ENCODE measurements around the gene COQ10A.
A peak's percentile ranks its signal among the peaks of the same experiment; 100 is the strongest.

Gene COQ10A

DNA sequence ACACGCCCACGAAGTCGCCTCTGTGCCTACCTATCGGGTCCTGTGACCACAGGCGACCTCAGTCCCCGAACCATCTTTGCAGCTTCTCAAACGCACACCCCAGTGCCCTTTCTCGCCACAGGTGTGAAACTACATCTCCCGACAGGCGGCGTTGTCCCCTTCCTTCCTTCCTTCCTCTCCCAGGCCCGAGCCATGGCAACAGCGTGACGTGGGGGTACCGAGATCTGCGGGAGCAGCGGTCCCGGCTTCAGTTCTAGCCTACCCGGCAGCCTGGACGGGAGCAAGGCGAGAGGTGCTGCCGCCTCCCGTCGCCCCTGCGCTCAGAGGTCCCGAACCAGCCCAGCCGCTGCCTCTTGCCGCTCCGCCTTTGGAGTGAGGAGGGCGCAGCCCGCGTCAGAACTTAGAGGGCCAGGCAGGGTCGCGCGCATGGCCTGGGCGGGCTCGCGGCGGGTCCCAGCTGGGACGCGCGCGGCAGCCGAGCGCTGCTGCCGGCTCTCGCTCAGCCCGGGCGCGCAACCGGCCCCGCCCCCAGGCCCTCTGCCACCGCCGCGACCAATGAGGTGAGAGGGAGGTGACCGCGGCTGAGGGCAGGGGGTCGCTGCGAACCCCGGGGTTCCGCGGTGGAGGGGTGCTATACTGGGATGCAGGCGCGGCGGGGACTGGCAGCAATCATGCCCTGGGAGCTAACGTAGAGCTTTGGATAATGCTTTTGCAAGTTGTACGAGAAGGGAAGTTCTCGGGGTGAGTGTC is at the start of gene COQ10A:
Gene COQ10A (plus strand): TSS at position 250 of the 750 bp plus-strand sequence. CDS start 177 bp downstream, at position 427.
- peak within 1 kb of the TSS; percentile 85 to 98 (median 94) for H3K4me2 ChIP-seq
- peaks cover 23 to 39% (median 32%) of the 10 kb centered on the region in 11 experiments for H3K36me3 ChIP-seq
- peak within 1 kb of the TSS; percentile 64 to 79 (median 69) for H3K4me3 ChIP-seq
- peak within 1 kb of the TSS; percentile 77 to 88 (median 83) for H3K9ac ChIP-seq
- H3K27ac ChIP-seq, result peak within 1 kb of the TSS; percentile 30 to 84 (median 81); a peak in 20 of 22 replicates
- TF ChIP-seq Cebpa-rat (IDR thresholded peaks at IDR 0.05), result no peak
- no peaks in the 10 kb centered on the region for H3K27me3 ChIP-seq
- peaks cover 14 to 23% (median 19%) of the 10 kb centered on the region in 10 experiments; a peak in 19 of 20 replicates for H3K4me1 ChIP-seq
- peaks cover 0 to 42% (median 10%) of the 10 kb centered on the region in 11 experiments; a peak in 8 of 22 replicates for H4K20me1 ChIP-seq
- no peaks in the 10 kb centered on the region for H3K9me3 ChIP-seq (replicated peaks in 1 of 11)

DNA sequence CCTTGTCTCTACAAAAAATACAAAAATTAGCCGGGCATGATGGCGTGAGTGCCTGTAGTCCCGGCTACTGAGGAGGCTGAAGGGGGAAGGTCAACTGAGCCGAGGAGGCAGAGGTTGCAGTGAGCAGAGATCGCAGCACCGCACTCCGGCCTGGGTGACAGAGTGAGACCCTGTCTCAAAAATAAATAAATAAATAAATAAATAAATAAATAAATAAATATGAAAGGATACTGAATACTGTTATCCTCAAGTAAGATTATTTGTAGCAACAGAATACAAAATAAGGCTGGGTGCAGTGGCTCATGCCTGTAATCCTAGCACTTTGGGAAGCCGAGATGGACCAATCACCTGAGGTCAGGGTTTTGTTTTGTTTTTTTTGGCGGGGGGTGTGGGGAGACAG is 46.9 kb upstream of the COQ10A start:
- H3K4me2 ChIP-seq, result peak overlapping the region; percentile 86 to 100 (median 95)
- no peak for TF ChIP-seq Cebpa-rat (IDR thresholded peaks at IDR 0.05)
- peaks cover 28 to 41% (median 34%) of the 10 kb centered on the region in 11 experiments for H3K36me3 ChIP-seq
- peak overlapping the region; percentile 23 to 93 (median 89); a peak in 20 of 22 replicates for H3K27ac ChIP-seq
- H3K4me3 ChIP-seq, result peak overlapping the region in 9 of 10 experiments; percentile 80 to 97 (median 90); a peak in 18 of 20 replicates
- peaks cover 0 to 56% (median 21%) of the 10 kb centered on the region in 11 experiments; a peak in 12 of 22 replicates for H4K20me1 ChIP-seq
- peak overlapping the region; percentile 83 to 93 (median 91) for H3K9ac ChIP-seq
- H3K27me3 ChIP-seq, result no peaks in the 10 kb centered on the region
- H3K9me3 ChIP-seq (replicated peaks in 1 of 11), result no peaks in the 10 kb centered on the region
- H3K4me1 ChIP-seq, result peaks cover 38 to 46% (median 41%) of the 10 kb centered on the region in 10 experiments

DNA sequence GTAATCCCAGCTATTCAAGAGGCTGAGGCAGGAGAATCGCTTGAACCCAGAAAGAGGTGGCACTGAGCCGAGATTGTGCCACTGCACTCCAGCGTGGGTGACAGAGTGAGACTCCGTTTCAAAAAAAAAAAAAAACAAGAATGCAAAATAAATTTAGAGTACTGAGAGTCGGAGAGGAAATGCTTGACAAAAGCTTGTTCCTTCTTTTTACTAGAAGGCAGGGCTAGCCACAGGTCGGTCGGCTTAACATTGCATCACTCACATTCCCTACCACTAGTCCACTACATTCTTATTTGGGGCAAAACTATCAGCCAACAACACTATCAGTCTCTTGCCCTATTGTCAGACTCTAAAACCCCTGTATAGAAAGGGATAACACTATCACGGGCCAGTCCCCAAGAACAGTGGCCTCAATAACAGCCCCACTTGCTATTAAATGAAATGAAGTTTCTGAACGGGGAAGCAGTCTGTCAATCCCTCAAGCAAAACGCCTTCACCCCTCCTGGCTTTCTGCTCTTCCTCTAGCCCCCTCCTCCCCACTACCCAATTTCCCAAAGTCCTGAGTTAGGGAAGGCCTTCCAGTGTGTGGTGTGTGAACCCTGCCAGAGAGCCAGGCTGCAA is 46.0 kb upstream of the COQ10A start:
- H3K4me2 ChIP-seq, result peak overlapping the region; percentile 86 to 100 (median 95)
- TF ChIP-seq Cebpa-rat (IDR thresholded peaks at IDR 0.05), result peak in 8 of 11 experiments; percentile 10 to 76 (median 41); a peak in 7 of 22 replicates
- H3K4me3 ChIP-seq, result peak overlapping the region; percentile 80 to 97 (median 89)
- peaks cover 46 to 55% (median 49%) of the 10 kb centered on the region in 10 experiments for H3K4me1 ChIP-seq
- peak overlapping the region; percentile 82 to 93 (median 89) for H3K27ac ChIP-seq
- peak overlapping the region; percentile 83 to 93 (median 91) for H3K9ac ChIP-seq
- H4K20me1 ChIP-seq, result peaks cover 0 to 48% (median 21%) of the 10 kb centered on the region in 11 experiments; a peak in 12 of 22 replicates
- no peaks in the 10 kb centered on the region for H3K27me3 ChIP-seq
- no peaks in the 10 kb centered on the region for H3K9me3 ChIP-seq (replicated peaks in 1 of 11)
- peaks cover 20 to 32% (median 26%) of the 10 kb centered on the region in 11 experiments for H3K36me3 ChIP-seq

DNA sequence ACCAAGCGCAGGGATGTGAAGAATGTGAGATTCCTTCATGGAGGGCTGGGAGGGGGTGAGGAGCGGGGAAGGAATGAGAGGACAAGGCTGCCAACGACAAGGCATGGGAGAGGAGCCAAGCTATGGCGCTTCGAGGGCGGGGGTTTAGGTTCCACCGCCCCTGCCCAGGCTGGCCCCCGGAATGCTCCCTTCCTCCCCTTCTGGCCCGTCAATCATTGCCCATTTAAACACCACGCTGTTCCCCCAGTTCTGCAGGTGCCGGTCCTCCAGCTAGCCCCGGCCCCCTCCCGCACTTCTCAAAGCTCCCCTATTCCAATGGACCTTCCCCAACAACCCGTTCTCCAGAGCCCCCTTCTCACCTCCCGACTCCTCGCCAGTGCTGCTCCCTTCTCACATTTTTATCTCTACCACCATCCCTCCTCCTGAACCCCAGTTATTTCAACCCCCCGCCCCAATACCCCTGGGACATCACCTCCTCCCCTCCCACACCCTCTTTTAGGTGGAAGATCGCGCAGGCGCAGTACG is 45.4 kb upstream of the COQ10A start:
- peak overlapping the region; percentile 86 to 100 (median 95) for H3K4me2 ChIP-seq
- peak overlapping the region; percentile 80 to 97 (median 89) for H3K4me3 ChIP-seq
- H3K27ac ChIP-seq, result peak overlapping the region; percentile 82 to 93 (median 89)
- peaks cover 14 to 29% (median 22%) of the 10 kb centered on the region in 11 experiments for H3K36me3 ChIP-seq
- peak overlapping the region; percentile 83 to 93 (median 91) for H3K9ac ChIP-seq
- no peak for TF ChIP-seq Cebpa-rat (IDR thresholded peaks at IDR 0.05)
- H3K27me3 ChIP-seq, result no peaks in the 10 kb centered on the region
- H3K4me1 ChIP-seq, result peaks cover 47 to 59% (median 52%) of the 10 kb centered on the region in 10 experiments
- peaks cover 0 to 42% (median 18%) of the 10 kb centered on the region in 11 experiments; a peak in 12 of 22 replicates for H4K20me1 ChIP-seq
- no peaks in the 10 kb centered on the region for H3K9me3 ChIP-seq (replicated peaks in 1 of 11)

DNA sequence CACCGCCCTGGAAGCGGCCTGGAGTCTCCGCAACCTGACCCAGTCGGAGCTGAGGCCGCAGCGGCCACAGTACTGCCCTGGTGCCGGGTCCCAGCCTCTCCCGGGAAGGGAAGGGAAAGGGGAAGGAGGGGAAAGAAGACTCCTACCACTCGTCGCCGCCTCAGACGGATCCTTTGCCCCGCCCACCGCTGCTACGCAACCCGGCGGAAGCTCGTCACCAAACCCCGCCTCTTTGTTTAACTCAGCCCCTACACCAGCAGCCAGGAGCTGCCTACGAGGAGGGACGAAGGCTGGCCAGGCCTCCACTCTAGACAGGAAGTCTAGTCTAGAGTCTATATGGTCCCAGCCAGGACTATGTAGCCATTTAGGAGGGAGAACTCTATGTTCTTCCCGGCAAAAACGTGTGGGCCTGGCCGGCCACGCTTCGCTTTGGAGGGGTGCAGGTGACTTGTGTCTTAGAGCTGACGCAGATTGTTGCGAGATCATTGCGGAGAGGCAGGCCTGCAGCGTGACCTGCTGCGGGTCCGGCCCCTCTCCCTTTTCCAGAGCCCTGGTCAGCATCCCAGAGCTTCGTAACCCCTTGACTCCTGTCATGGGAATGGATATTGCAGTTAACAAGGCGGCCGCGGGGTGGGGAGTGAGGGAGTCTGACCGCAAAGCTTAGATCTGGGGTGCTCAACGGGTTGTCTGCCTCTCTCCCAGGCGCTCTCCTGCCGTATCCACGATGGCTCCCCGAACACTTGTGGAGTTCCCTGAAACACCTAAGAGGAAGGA is 44.8 kb upstream of the COQ10A start, which contains the start of gene RNF41:
Gene RNF41 (minus strand): TSS at position 166 of the 774 bp plus-strand sequence. CDS start 7,875 bp downstream, outside the sequence.
- no peak for TF ChIP-seq Cebpa-rat (IDR thresholded peaks at IDR 0.05)
- H3K27me3 ChIP-seq, result no peaks in the 10 kb centered on the region
- peak within 1 kb of the TSS; percentile 83 to 93 (median 91) for H3K9ac ChIP-seq
- peak within 1 kb of the TSS; percentile 80 to 97 (median 89) for H3K4me3 ChIP-seq
- H3K9me3 ChIP-seq (replicated peaks in 1 of 11), result no peaks in the 10 kb centered on the region
- H3K27ac ChIP-seq, result peak within 1 kb of the TSS; percentile 82 to 93 (median 89)
- peaks cover 0 to 35% (median 12%) of the 10 kb centered on the region in 11 experiments; a peak in 11 of 22 replicates for H4K20me1 ChIP-seq
- H3K4me1 ChIP-seq, result peaks cover 47 to 59% (median 52%) of the 10 kb centered on the region in 10 experiments
- peak within 1 kb of the TSS; percentile 86 to 100 (median 95) for H3K4me2 ChIP-seq
- peaks cover 7 to 27% (median 15%) of the 10 kb centered on the region in 11 experiments; a peak in 21 of 22 replicates for H3K36me3 ChIP-seq

DNA sequence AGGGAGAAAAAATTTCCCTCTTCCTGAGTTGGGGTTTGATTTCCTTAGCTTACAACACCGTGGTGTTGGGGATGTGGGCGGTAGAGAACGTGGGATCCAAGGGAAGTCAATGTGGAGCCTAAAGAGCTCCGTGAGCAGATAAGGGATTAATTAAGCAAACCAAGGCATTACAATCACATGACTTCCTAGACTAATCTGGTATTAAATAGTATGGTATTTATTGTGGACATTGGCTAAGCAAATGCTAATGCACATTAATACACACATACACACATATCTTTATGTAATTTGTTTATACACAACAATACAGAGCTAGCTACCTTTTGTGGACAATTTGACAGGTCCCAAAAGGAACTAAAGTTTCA is 44.2 kb upstream of the COQ10A start:
- peaks cover 2 to 26% (median 13%) of the 10 kb centered on the region in 11 experiments; a peak in 20 of 22 replicates for H3K36me3 ChIP-seq
- no peak for TF ChIP-seq Cebpa-rat (IDR thresholded peaks at IDR 0.05)
- peaks cover 47 to 59% (median 52%) of the 10 kb centered on the region in 10 experiments for H3K4me1 ChIP-seq
- peaks cover 0 to 30% (median 6%) of the 10 kb centered on the region in 11 experiments; a peak in 10 of 22 replicates for H4K20me1 ChIP-seq
- H3K4me3 ChIP-seq, result peak overlapping the region; percentile 80 to 97 (median 89)
- peak overlapping the region; percentile 83 to 93 (median 91) for H3K9ac ChIP-seq
- no peaks in the 10 kb centered on the region for H3K9me3 ChIP-seq (replicated peaks in 1 of 11)
- H3K27ac ChIP-seq, result peak overlapping the region; percentile 82 to 93 (median 89)
- H3K27me3 ChIP-seq, result no peaks in the 10 kb centered on the region
- H3K4me2 ChIP-seq, result peak overlapping the region; percentile 86 to 100 (median 95)

DNA sequence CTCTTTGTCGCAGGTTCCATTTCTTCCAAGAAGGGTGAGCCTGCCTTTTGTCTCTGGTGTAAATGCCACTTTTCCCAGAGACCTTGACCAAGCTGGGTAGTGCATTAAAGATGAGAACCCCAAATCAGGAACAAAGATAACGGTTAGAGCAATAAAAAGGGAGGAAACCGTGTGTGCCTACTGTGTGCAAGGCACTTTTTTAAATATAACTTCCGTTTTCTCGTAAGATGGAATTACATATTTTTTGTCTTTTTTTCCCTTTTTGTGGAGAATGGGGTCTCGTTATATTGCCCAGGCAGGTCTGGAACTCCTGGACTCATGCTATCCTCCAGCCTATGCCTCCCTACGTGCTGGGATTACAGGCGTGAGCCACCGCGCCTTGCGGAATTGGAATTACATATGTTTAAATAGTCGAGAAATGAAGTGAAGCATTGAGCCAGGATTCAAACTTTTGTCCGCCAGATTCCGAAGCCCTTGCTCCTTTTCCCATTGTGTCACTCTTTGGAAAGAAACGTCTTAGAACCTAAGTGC is 43.1 kb upstream of the COQ10A start:
- peak overlapping the region; percentile 65 to 79 (median 74); a peak in 19 of 20 replicates for H3K4me3 ChIP-seq
- H3K4me1 ChIP-seq, result peaks cover 47 to 66% (median 57%) of the 10 kb centered on the region in 10 experiments
- TF ChIP-seq Cebpa-rat (IDR thresholded peaks at IDR 0.05), result no peak

More for the DNA sequence above, 43.1 kb upstream of the COQ10A start:
- Histone ChIP-seq H3K36me3 (peaks cover 0 to 21% (median 6%) of the 10 kb centered on the region in 11 experiments; a peak in 8 of 22 replicates), H3K27ac (peak overlapping the region in 10 of 11 experiments; percentile 1 to 93 (median 65); a peak in 11 of 22 replicates), H3K9ac (peak overlapping the region in 7 of 11 experiments; percentile 14 to 85 (median 79); a peak in 13 of 22 replicates), H4K20me1 (peaks cover 0 to 18% (median 0%) of the 10 kb centered on the region in 11 experiments; a peak in 8 of 22 replicates), H3K4me2 (peak overlapping the region; percentile 86 to 100 (median 95)), H3K27me3 (no peaks in the 10 kb centered on the region), H3K9me3 (replicated peaks in 1 of 11) (no peaks in the 10 kb centered on the region)

Measured in BLaER1 treated with 17β-estradiol and CSF1 and Interleukin-3, amounts not matched to agents 10 nM and 100 nM (cell line).